NCI-H187 treated with DMSO at 0.1 percent for 48 hours (cell line): ENCODE results near the gene CLCN1.
"Not testable (repeated sequence)": the region's sequence is repeated elsewhere in the genome, so short reads cannot be mapped to it uniquely, and the experiment has no call there.

ENCODE experiments used
- DNase-seq: peaks from one replicate; lab custom pipeline; 2025; lab: John Stamatoyannopoulos, UW

Gene CLCN1

DNA sequence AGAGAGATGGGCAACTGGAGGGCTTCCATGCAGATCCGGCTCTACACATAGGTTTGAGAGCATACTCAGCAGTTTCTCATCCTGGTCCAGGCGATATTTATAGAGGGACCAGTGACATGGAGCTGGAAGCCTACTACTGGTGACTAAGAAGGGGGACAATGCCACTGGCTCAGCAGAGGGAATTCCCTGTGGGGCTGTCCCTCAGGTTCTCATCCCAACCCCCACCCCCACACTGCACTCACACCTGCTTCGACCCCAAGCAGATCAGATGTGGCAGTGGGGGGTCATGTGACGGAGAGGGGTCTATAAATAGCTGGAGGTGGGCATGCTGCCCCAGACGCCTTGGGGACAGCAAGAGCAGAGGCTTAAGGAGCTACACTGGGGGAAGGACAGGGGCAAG, at the start of gene CLCN1:
Gene CLCN1, plus strand, starts transcription at position 336 of the 400 bp plus-strand sequence. CDS start 102 bp downstream, outside the sequence.
- no peak for DNase-seq

DNA sequence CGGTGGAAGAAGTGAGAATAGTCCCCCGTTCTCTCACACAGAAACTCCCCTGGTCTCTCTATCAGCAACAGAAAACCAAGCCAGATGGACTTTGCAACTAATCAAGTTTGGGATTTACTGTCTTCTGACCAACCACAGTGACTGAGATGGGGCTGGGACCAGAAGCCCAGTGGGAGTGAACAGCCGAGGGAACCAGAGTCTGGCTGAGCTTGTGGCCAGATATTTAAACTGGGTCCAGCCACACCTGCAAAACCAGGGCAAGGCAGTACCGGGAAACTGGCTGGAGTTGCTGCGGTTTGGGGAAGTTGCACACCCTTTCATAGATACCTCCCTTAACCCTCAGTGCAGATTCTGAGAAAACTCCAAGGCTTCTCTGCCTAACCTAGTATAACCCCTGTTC, 46.7 kb upstream of the CLCN1 start:
- no peak for DNase-seq

DNA sequence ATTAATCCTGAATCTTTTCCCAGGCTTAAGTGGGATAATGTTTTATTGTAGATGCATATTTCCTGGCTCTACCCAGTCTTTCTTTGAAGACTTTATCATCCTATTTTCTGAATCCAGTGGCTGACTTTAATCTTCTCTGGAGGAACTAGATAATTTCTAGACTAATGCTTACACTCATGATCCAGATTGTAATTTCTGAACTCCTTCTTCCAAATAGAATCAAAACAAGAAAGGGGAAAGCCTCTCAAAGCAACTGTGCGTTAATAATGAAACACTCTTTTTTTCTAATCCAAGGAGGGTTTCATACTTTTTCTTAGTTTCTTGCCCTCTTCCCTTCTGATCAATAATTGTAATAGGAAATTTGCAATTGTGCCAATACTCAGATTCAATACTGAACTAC, 44.7 kb upstream of the CLCN1 start:
- no peak for DNase-seq

DNA sequence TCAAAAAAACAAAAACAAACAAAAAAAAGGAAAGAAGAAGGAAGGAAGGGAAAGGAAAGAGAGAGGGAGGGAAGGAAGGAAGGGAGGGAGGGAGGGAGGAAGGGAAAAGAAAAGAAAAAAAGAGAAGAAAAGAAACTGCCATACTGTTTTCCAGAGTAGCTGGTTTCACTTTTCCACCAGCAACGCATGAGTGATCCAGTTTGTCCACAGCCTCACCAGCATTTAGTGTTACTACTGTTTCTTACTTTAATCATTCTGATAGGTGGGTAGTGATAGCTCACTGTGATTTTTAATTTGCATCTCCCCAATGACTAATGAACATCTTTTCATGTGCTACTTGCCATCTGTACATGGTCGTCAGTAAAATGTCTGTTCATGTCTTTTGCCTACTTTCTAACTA, 43.0 kb upstream of the CLCN1 start:
- DNase-seq, result no peak

DNA sequence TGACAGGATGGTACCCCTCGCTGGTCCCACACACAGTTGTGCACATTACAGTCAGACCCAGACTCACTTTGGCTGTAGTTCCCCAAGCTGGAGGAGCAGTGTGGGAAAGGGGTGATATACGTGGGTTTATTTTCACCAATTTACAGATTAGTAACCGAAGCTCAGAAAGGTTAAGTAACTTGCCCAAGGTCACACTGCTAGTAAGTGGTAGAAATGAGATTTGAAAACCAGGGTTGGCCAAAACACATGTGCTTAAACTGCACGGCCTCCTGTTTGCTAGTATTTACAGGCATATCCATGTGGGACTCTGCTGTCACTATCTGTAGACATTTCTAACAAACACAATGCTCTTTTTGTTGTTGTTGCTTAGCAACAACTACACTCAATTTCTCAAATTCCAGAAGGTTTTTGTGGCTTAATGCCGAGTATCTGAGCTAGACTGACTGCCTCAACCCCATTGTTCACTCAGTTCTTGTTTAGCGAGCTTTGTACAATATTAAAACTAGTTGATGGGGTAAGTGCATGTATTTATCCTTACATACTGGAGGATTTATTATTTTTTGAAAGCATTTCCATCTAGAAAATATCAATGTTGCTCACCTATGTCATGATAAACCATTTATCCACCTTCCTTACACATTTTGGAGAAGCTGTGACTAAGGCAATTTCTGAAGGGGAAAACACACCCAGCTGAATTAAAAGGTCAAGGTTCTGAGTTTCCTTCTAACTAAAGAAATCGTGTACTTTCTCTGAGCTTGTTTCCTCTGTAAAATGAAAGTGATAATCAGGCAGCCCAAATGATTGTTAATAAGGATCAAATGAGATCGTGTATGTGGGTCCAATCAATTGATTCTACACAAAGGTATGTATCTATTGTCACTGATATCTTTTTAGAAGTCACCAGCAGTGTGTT, 36.5 kb upstream of the CLCN1 start:
- DNase-seq, result no peak

DNA sequence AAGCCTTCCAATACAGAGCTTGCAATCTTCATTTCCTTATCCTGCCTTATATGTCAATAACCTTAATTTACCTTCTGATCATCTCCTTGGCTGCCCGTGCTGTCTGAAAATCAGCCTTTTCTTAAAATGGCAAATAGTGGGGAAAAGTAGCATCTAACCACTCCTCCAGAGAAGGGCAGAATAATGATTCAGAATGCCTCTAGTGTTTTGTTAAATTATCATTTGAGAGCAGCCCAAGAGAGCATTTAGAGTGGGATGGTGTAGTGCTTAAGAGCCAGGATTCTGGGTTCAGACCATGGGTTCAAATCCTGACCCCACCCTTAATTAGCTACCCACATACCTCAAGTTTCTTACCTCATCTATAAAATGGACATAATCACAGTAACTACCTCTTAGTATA, 35.8 kb upstream of the CLCN1 start:
- no peak for DNase-seq

DNA sequence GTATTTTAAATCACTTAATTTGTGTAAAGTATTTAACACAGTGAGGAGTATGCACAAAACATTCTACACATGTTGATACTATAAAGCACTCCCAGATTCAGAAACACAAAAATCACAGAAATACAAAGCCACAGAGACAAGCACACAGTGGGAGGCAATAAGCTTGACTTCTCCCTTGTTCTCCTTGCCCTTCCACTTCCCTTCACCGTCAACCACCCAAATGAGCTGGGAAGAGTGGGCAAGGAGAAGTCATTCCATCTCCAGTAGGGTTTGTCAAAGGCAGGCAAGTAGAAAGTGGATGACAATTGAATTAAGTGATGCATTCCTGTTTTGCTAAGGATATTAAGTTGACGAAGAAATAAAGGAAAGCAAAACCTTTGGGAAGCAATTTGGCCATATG, 35.3 kb upstream of the CLCN1 start:
- DNase-seq, result no peak

DNA sequence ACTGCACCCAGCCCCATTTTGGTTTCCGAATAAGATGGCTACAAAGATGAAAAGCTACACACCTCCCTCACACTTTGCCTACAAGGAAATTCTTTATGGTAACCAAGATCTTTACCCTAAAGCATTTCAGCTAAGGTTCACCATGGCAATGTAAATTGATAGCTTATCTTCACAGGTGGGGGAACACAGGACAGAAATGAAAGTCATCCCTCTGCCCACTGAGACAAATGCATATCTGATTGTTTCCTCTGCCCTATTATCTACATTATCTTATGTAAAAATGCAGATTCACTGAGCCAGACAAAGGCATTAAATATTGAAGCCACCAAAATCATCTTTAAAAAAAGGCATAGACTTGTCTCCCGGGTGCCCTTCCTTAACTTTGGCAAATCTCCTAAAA, 34.4 kb upstream of the CLCN1 start:
- no peak for DNase-seq

DNA sequence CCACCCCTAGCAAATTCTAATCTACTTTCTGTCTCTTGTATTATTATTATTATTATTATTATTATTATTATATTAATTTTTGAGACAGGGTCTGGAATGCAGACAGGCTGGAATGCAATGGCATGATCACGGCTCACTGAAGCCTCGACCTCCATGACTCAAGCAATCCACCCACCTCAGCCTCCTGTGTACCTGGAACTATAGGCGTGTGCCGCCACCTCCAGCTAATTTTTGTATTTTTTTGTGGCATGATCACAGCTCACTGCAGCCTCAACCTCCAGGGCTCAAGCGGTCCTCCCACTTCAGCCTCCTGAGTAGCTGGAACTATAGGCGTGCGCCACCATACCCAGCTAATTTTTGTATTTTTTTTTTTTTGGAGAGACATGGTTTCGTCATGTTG, 33.8 kb upstream of the CLCN1 start:
- DNase-seq, result no peak

DNA sequence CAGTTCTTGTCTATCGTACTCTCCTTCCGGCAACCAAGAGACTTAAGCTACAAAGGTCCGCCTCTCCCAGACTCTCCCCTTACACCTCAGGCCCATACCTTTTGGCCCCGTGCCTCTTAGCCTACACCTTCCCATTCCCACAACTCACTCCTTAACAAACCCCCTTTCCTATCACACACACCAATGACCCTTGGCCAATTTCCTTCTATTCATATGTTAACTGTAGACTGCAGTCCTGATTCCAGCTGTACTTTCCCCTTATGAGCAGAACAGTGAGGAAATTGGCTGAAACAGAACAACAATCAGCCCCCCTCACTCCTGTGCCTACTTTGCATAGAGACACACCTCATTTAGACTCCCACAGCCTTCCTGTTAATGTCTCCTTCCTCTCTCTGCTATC, 32.5 kb upstream of the CLCN1 start:
- no peak for DNase-seq

DNA sequence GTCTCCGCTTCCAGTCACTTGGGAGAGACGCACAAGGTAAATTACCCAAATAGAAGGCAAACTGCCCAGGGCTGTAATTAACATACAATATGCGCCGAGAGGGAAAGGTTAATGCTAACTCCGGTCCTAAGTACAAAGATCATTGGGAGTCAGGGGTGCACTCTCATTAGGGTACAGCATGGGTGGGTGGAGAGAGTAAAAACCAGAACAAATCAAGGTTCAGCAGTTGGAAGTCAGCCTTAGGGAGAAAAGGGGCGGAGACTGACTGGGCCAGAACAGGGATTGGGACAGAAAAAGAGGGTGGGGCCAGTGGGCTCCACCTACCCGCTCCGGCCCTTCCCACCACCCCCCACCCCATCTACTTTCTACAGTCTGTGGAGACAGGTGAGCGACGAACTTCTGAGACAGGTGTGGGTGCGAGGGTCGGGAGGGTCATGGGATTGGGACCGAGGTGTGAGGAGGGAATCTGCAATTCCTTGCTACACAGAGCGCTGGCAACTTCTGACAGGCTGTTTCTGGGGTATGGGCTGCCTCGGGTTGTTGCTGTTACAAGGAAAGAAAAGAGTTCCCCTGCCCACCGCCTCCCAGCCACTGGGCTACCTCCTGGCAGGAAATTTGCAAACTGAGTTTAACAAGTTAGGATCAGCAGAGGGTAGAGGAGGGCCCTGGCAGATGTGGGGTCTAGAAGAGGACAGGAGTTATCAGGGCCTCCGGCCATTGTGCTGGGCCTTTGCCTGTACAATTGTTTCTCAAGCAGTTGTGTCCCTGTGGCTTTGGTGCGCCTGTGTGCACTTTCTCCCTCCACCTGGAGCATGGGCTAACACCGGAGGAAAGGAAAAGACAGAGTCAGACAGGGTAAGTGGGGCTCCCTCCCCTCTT, 31.1 kb upstream of the CLCN1 start, which contains the start of gene TMEM139:
Gene TMEM139, plus strand, starts transcription at position 368 of the 879 bp plus-strand sequence. CDS start 1,000 bp downstream, outside the sequence.
- no peak for DNase-seq

DNA sequence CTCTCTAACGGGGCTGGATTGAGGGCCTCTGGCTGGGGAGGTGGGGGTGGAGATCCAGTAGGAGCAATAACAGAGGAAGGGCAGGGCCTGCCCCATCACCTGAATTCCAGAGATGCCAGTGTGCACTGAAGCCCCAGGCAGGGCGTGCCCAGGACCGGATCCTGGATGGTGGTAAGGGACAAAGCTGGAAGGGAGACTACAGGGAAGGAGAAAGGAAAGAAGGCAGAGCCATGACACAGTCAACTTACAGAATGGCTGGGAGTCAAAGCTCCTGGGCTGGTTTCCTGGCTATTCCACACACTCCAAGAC, 30.5 kb upstream of the CLCN1 start:
- DNase-seq, result no peak

DNA sequence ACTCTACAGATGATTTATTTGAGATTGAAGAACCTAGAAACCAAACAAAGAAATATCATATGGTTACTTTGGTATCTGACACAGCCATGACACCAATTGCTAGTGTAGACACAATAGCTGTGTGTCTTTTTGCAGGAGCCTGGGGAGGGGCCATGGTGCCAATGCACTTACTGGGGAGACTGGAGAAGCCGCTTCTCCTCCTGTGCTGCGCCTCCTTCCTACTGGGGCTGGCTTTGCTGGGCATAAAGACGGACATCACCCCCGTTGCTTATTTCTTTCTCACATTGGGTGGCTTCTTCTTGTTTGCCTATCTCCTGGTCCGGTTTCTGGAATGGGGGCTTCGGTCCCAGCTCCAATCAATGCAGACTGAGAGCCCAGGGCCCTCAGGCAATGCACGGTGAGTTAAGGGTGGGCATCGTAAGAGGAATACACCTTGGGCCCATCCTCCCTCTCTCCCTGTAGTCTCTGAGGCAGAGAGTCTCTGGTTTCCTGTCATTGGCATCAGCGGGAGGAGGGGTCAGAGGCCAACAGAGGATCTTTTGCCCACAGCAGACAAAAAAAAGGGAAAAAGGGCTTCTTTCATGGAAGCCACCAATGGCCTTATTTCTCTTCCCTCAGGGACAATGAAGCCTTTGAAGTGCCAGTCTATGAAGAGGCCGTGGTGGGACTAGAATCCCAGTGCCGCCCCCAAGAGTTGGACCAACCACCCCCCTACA, 29.9 kb upstream of the CLCN1 start:
- DNase-seq, result no peak

DNA sequence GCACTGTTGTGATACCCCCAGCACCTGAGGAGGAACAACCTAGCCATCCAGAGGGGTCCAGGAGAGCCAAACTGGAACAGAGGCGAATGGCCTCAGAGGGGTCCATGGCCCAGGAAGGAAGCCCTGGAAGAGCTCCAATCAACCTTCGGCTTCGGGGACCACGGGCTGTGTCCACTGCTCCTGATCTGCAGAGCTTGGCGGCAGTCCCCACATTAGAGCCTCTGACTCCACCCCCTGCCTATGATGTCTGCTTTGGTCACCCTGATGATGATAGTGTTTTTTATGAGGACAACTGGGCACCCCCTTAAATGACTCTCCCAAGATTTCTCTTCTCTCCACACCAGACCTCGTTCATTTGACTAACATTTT, 29.4 kb upstream of the CLCN1 start:
- DNase-seq, result no peak

DNA sequence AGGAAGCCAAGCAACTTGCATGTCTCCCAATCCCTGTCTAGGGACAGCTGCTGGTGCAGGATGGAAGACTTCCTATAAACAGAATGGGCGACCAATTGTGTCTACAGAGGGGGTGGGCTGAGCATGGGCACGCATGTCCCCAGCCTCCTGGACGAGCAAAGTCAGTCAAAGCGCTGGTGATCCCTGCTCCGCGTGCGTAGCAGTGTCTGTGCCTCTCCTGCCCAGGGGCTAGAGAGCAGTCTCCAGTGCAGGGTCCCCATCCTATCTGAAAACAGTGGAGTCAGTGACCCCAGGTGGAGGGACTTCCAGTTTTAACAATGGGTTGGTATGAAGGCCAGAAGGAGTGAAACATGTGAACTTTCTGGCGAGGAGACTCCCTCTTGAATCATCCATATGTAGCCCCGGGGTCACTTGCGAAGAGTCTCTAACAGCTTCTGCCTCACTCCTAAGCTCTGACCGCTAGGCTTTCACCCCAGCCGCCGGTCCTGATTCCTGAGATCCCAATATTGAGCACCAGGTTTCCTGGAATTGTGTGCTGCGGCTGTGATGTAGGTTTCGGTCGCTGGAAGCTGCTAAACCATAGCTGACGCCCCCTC, 28.5 kb upstream of the CLCN1 start:
- no peak for DNase-seq

DNA sequence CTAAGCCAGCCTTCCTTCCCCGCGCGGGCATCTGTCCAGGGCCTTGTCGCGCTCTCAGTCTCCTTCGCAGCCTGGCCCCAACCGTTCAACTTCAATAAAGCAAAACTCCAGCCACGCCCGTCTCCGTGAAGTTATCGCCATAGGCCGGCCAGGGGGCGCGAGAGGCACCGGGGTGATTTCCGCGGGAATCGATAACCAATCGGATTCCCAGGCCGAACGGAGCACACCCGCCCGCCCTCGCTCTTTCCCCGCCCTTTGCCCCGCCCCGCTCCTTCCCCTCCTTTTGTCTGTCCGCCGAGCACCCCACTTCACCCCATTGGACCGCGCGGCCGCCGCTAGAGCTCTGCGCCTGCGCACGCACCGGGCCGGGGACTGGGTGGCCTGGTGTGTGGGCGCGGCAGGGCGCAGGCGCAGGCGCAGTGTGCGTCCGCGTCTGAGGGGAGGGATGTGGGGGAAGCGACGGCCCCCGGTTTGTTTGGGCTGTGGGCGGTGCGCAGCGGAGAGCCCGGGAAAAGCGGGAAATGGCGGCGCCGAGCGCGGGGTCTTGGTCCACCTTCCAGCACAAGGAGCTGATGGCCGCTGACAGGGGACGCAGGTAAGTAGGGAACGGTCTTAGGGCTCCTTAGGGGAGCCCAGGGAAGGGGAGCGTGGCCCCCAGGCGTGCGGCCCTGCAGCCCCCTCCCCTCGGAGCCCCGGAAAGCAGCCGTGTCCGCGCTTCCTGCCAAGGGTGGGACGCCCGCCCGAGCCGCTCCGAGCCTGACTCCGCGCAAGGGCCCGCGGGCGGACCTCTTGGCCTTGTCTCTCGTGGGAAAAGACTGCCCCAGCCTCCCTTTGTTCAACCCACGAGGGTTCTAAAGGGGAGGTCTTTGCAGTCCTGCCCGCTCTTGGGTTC, 27.7 kb upstream of the CLCN1 start, which contains the start of gene CASP2:
Gene CASP2, plus strand, starts transcription at position 417 of the 892 bp plus-strand sequence. Its CDS starts 105 bp downstream, at position 522.
- peak; percentile 84 for DNase-seq

DNA sequence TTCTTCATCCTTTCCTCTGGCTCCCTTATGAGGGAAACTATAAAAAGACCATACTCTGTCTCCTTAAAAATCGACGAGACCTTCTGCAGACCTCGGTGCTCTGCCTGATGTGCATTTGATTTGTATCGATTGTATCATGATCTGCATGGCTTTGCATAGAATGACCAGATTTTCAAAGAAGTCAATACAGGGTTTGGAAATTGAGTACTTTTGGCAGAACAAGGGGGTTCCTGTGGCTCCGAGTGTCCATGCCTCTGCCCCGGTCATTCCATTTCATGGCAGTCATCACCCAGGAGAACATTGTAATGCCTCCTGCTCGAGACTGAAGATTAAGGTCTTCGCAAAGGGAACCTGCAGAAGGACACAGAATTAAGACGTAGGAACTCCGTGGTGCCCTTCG, 27.1 kb upstream of the CLCN1 start:
- DNase-seq, result no peak

DNA sequence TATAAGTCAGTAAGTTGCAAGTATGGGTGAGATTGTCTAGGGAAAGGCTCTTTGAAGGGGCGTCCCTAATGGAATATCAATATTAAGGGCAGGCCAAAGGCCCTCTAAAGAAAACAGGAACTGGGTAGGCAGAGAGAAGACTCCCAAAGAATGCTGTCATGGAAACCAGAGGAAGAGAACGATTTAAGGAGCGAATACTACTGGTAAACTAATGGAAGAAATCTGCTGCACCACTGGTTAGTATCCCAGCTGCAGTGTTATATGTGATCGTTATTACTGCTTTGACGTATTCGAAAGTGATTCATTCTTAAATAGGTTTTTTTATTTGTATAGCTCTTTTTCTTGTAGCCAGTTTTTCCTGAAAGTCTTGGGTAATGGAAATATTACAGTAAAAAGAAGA, 26.5 kb upstream of the CLCN1 start:
- DNase-seq, result no peak

DNA sequence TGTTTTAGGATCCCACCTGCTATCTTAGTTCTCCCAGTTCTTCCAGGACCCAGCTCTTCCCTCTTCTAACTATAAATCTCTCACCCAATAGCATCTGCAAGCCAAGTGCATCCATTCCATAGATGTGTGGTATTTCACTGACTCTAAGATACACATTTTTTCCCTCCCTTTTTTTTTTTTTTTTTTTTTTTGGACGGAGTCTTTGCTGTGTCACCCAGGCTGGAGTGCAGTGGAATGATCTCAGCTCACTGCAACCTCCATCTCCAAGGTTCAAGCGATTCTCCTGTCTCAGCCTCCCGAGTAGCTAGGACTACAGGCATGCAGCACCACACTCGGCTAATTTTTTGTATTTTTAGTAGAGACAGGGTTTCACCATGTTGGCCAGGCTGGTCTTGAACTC, 26.0 kb upstream of the CLCN1 start:
- not testable (repeated sequence) for DNase-seq

DNA sequence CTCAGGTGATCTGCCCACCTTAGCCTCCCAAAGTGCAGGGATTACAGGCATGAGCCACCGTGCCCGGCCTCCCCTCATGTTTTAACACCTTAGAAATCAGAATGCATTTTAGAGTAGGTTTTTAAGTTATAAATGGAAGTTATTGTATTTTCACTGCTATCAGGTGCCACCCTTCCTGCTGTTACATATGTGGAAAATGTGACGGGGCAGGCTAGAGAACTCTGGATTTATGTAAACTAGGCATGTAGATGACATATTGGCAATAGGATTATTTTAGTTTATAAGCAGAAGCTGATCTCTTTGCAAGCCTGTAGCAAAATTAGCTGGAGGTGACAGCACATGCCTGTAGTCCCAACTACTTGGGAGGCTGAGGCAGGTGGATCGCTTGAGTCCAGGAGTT, 25.6 kb upstream of the CLCN1 start:
- no peak for DNase-seq

DNA sequence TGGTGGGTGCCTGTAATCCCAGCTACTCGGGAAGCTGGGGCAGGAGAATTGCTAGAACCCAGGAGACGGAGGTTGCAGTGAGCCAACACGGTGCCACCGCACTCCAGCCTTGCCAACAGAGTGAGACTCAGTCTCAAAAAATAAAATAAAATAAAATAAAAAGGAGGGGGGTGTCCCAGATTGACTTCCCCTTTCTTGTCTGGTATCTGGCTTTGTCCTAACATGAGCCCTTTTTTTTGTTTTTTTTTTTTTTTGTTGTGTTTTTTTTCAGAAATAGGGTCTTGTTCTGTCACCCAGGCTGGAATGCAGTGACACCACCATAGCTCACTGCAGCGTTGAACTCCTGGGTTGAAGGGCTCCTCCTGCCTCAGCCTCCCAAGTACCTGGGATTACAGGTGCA, 23.0 kb upstream of the CLCN1 start:
- DNase-seq, result no peak
